Measurements from ENCODE around the gene TIGD1.

TIGD1 gene

GRCh38 chr2:232569541-232569940 lies 19.2 kb upstream of the TIGD1 start:
- DNase-seq: no peak

GRCh38 chr2:232568161-232568560 lies 17.8 kb upstream of the TIGD1 start:
- no peak for DNase-seq

- no peak for DNase-seq
Observed at GRCh38 chr2:232567721-232568120, 17.4 kb upstream of the TIGD1 start.

GRCh38 chr2:232563580-232563979 lies 13.2 kb upstream of the TIGD1 start:
- no peak for DNase-seq

GRCh38 chr2:232562515-232563151 lies 12.3 kb upstream of the TIGD1 start:
- no peak for DNase-seq

GRCh38 chr2:232556426-232556825 lies 6.1 kb upstream of the TIGD1 start:
- no peak for DNase-seq

GRCh38 chr2:232551776-232552175 lies 1.4 kb upstream of the TIGD1 start:
- no peak for DNase-seq

GRCh38 chr2:232551250-232551638 lies 887 bp upstream of the TIGD1 start:
- DNase-seq: no peak

- no peak for DNase-seq
Observed at GRCh38 chr2:232549655-232550353, 553 bp downstream of the TIGD1 start.

- DNase-seq: no peak
Observed at GRCh38 chr2:232547991-232548390, 2.4 kb downstream of the TIGD1 start.

GRCh38 chr2:232545511-232546375 lies 4.6 kb downstream of the TIGD1 start:
- DNase-seq: no peak

GRCh38 chr2:232544674-232545073 lies 5.7 kb downstream of the TIGD1 start:
- no peak for DNase-seq

- no peak for DNase-seq
Observed at GRCh38 chr2:232543928-232544631, 6.3 kb downstream of the TIGD1 start.

- no peak for DNase-seq
Observed at GRCh38 chr2:232543491-232543890, 6.9 kb downstream of the TIGD1 start.

- no peak for DNase-seq
Observed at GRCh38 chr2:232542715-232543467, 7.5 kb downstream of the TIGD1 start.

GRCh38 chr2:232541961-232542714 lies 8.2 kb downstream of the TIGD1 start:
- DNase-seq: no peak

GRCh38 chr2:232541195-232541960 lies 9.0 kb downstream of the TIGD1 start:
- DNase-seq: no peak

- no peak for DNase-seq
Observed at GRCh38 chr2:232540441-232541041, 9.8 kb downstream of the TIGD1 start.

- no peak for DNase-seq
Observed at GRCh38 chr2:232539298-232540231, 10.8 kb downstream of the TIGD1 start, which contains the start of gene CHRNG. Gene CHRNG (plus strand): TSS chr2:232539692. CDS start chr2:232539748, 56 bp downstream.

Data from NCI-H1048 (cell line).